Aorta (tissue), 5 donors: Measurements from ENCODE around the gene SYNGR3. TPM values are rescaled to one million over a fixed set of nuclear protein-coding genes. Genes with fewer than 3 reads are reported as not detected.

ENCODE experiments used
- ATAC-seq: fragments of 200-7000 bp; cut with Tn5 transposase; one replicate; pipeline ENCODE4 v1.9.1; 2022; ENCODE audit warnings: moderate library complexity; ENCODE audit not compliant: low FRiP score
- DNase-seq, 2 donors: peaks; one replicate each; pipeline ENCODE4 v3.0.0-alpha.2; 2020
- H3K27ac ChIP-seq, 2 donors: one replicate each; pipeline ENCODE4 v1.5.1; 2013; ENCODE audit warnings: low read length in 2 of 2, mild to moderate bottlenecking in 2 of 2, moderate library complexity in 2 of 2, control low read depth in 1 of 2, inconsistent platforms in 1 of 2, low read depth in 1 of 2
- H3K27me3 ChIP-seq, 2 donors: one replicate each; pipeline ENCODE4 v1.6.1; 2013; ENCODE audit warnings: control low read depth in 1 of 2, low read length in 1 of 2, mild to moderate bottlenecking in 1 of 2, moderate library complexity in 1 of 2; ENCODE audit not compliant: insufficient read depth in 2 of 2, control insufficient read depth in 1 of 2
- H3K36me3 ChIP-seq, 2 donors: one replicate each; pipeline ENCODE4 v1.6.1; 2013; ENCODE audit warnings: control low read depth in 1 of 2, low read length in 1 of 2, mild to moderate bottlenecking in 1 of 2; ENCODE audit not compliant: insufficient read depth in 2 of 2, control insufficient read depth in 1 of 2
- H3K4me1 ChIP-seq, 2 donors: one replicate each; pipeline ENCODE4 v1.6.1; 2013; ENCODE audit warnings: low read length in 2 of 2, control low read depth in 1 of 2, mild to moderate bottlenecking in 1 of 2, moderate library complexity in 1 of 2; ENCODE audit not compliant: insufficient read depth in 2 of 2, control insufficient read depth in 1 of 2
- H3K4me3 ChIP-seq, 2 donors: one replicate each; pipeline ENCODE4 v1.5.1; 2013; ENCODE audit warnings: low read length in 2 of 2, control low read depth in 1 of 2, mild to moderate bottlenecking in 1 of 2
- H3K9me3 ChIP-seq: one replicate; pipeline ENCODE4 v1.6.1; 2013; ENCODE audit warnings: mild to moderate bottlenecking, low read length; ENCODE audit not compliant: control insufficient read depth
- WGBS, 2 donors: extraction: QIAGEN DNeasy Blood & Tissue Kit; methylation state at CpG; one replicate each; pipeline ENCODE4 v1.1.7; 2013; 5-methylcytosine and 5-hydroxymethylcytosine counted together
- intact Hi-C, 2 donors: fragments of 100-400 bp; cut with DNase I; formaldehyde crosslinking; loops; one replicate each; pipeline versions ENCODE4 v1.14.2 to v1.15.0; 2022
- polyA plus RNA-seq, 2 donors: library from polyadenylated mRNA; stranded (reverse); fragments of 200-250 nt; gene quantifications; one replicate each; pipeline ENCODE4 v1.2.3, GENCODE V29; 2013
- total RNA-seq, 2 donors: library from RNA; stranded (reverse); fragmentation: NEBNext Ultra II Directional; extraction: Animal tissue kit (Norgen Biotek cat#: 25700); gene quantifications; one replicate each; pipeline ENCODE4 v1.2.1, GENCODE V29; 2021
- donor health status: healthy with polysubstance abuse.
- donor health status: Bipolar disorder and iron deficiency.
- donor health status: DM: no; HTN: no; CAD: no.
- donor health status: DM: no; HTN: no; CAD: no.
- donor health status: DM: yes; HTN: yes; CAD: no.

Gene SYNGR3
- total and polyA plus RNA-seq, 4 donors: 0.26 to 0.57 (median 0.36) TPM; not detected in 1

DNA sequence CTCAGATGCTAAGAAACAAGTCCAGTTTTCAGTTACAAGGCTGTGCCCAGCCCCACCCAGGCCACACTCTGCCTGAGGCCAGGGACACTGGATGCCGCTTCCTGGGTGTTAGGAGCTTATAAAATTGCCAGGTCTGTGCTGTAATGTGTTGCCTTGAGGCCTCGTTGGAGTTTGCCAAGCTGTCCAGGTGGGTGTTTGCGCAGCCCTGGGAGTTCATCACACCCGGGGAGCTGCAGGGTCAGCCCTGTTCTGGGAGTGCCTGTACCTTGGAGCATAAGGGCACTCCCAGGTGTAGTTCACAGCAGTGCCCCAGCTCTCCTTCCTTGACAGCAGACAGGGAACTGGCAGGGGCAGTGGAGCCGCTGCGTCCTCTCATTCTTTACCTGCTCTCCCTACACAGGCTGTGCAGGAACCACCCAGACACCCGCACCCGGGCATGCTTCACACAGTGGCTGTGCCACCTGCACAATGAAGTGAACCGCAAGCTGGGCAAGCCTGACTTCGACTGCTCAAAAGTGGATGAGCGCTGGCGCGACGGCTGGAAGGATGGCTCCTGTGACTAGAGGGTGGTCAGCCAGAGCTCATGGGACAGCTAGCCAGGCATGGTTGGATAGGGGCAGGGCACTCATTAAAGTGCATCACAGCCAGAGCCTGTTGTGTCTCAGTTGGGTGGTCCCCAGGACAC, 4.2 kb upstream of the SYNGR3 start:
- 93 to 94% methylated on average over 14 of the region's 14 CpGs for WGBS, 2 donors
- H3K9me3 ChIP-seq: no peaks in the 10 kb centered on the region
- no peak overlapping the region for H3K27ac ChIP-seq
- ATAC-seq: no peak
- no peak overlapping the region for H3K4me3 ChIP-seq
- no peak for DNase-seq
- no peaks in the 10 kb centered on the region for H3K36me3 ChIP-seq
- intact Hi-C loops: no loop called here
- H3K4me1 ChIP-seq: peaks cover 0 to 1% of the 10 kb centered on the region in 2 donors
- no peaks in the 10 kb centered on the region for H3K27me3 ChIP-seq

DNA sequence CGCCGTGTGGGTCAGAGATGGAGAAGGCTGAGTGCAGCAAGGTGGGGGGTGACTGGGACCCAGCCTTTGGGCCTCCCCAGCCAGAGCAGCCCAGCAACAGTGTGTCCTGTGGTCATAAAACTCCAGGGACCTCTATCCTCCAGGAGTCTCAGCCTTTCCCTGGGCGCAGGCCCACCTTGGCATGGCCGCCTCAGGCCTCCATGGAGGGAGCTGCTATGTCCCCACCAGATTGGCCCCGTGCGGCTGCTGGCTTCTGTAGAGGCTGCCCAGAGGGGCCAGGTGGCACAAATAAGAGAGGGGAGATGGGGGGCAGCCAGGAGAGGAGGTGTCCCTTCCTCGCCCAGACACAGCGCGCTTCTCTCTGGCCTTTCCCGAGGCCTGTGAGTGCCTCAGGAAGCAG, 2.6 kb upstream of the SYNGR3 start:
- H3K9me3 ChIP-seq: no peaks in the 10 kb centered on the region
- peaks cover 0 to 1% of the 10 kb centered on the region in 2 donors for H3K4me1 ChIP-seq
- DNase-seq (no peak), ATAC-seq (no peak)
- no peak overlapping the region for H3K4me3 ChIP-seq
- no peaks in the 10 kb centered on the region for H3K36me3 ChIP-seq
- 89 to 93% methylated on average over 10 of the region's 10 CpGs for WGBS, 2 donors
- intact Hi-C loops: no loop called here
- no peak overlapping the region for H3K27ac ChIP-seq
- no peaks in the 10 kb centered on the region for H3K27me3 ChIP-seq

DNA sequence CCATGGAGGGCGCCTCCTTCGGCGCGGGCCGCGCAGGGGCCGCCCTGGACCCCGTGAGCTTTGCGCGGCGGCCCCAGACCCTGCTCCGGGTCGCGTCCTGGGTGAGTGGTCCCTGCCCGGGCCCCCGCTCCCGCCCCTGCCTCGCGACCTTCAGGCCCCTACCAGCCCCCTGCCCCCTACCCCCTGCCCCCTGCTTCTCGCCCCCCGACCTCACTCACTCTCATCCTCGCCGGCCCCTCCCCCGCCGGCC, 256 bp downstream of the SYNGR3 start:
- Histone ChIP-seq H3K9me3 (no peaks in the 10 kb centered on the region), H3K27ac (no peak overlapping the region), H3K36me3 (no peaks in the 10 kb centered on the region), H3K27me3 (no peaks in the 10 kb centered on the region), H3K4me1 (no peaks in the 10 kb centered on the region), H3K4me3 (no peak overlapping the region)
- WGBS, 2 donors: 0 to 1% methylated on average over 1 to 25 of the region's 25 CpGs
- no peak for ATAC-seq
- no peak for DNase-seq
- intact Hi-C loops: no loop called here

DNA sequence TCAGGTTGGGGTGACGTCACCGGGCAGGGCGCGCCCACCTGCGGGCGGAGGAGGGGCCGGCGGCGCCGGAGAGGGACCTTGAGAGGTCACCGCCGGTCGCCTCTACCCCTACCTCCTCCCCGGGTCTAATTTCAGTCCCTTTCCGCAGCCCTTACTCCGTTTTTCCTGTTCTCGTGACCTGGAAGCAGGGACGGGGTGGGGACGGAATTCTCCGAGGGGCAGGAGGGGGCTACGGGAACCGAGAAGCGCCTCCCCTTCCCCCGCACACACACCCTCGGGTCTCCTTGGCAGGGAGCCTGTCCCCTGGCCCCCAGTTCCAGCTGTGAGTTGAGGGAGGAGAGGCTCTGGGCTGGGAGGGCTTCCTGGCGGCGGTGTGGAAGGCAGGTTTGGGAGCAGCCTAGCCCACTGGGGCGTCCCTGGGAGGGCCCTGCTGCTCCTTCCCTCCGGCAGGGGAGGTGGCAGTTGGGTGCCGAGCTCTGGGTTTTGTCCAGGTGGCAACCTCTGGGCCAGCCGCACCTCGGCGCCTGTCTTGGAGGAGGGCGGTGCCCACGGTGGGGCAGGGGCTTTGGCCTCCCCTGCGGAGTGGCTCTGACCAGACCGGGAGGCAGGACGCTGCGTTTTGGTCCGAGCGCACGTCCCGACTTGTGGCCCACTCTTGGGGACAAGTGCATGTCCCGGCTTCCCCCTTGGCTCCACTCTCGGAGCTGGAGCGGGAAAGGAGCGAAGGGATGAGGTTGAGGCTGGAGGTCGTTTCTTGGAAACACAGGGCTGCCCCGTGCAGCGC, 773 bp downstream of the SYNGR3 start:
- no peaks in the 10 kb centered on the region for H3K36me3 ChIP-seq
- no peaks in the 10 kb centered on the region for H3K9me3 ChIP-seq
- no peaks in the 10 kb centered on the region for H3K4me1 ChIP-seq
- H3K27ac ChIP-seq: no peak overlapping the region
- whole genome bisulfite sequencing, 2 donors: 2 to 3% methylated on average over 44 to 50 of the region's 50 CpGs
- no peaks in the 10 kb centered on the region for H3K27me3 ChIP-seq
- ATAC-seq (no peak), DNase-seq (no peak)
- intact Hi-C loops: no loop called here
- no peak overlapping the region for H3K4me3 ChIP-seq

DNA sequence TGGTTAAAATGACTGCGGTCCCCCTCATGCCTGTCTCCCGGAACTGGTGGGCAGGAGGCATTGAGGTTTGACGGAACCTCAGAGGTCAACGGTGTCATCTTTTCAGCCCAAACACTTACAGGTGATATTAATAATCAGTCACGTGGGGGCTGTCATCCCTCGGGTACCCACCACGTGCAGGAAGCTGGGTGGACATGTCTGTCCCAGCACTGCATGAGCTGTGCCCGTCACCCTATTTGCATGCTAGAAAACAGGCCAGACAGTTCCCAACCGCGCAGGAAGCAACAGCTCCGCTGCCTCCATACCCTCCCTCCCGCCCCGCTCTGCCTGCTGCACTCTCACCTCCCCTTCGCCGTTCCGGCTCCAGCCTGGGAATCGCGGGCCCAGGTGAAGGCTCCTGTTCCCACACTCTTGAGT, 1.4 kb downstream of the SYNGR3 start:
- H3K27me3 ChIP-seq: no peaks in the 10 kb centered on the region
- H3K27ac ChIP-seq: no peak overlapping the region
- intact Hi-C loops: no loop called here
- no peaks in the 10 kb centered on the region for H3K4me1 ChIP-seq
- no peaks in the 10 kb centered on the region for H3K36me3 ChIP-seq
- no peak overlapping the region for H3K4me3 ChIP-seq
- ATAC-seq (no peak), DNase-seq (no peak)
- 6 to 11% methylated on average over 17 to 18 of the region's 18 CpGs for WGBS, 2 donors
- no peaks in the 10 kb centered on the region for H3K9me3 ChIP-seq

DNA sequence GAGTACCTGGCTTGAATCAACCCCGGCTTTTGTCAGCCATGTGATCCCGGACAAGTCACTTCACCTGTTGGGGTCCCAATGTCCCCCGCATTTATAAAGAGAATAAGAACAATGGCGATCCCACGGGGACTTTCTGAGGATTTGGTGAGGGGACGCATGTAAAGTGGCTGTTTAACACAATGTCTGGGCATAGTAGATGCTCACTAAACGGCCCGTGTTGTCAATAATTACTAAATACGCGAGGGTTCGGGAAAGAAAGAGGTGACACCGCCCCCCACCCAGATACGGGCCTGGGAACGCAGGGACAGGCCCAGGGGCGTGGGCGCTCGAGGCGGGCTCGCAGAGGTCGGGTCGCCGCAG, 1.8 kb downstream of the SYNGR3 start:
- Histone ChIP-seq H3K36me3 (no peaks in the 10 kb centered on the region), H3K27me3 (no peaks in the 10 kb centered on the region), H3K27ac (no peak overlapping the region), H3K4me3 (no peak overlapping the region), H3K9me3 (no peaks in the 10 kb centered on the region), H3K4me1 (no peaks in the 10 kb centered on the region)
- ATAC-seq (no peak), DNase-seq (no peak)
- intact Hi-C loops: no loop called here
- 12 to 16% methylated on average over 21 to 22 of the region's 22 CpGs for WGBS, 2 donors

DNA sequence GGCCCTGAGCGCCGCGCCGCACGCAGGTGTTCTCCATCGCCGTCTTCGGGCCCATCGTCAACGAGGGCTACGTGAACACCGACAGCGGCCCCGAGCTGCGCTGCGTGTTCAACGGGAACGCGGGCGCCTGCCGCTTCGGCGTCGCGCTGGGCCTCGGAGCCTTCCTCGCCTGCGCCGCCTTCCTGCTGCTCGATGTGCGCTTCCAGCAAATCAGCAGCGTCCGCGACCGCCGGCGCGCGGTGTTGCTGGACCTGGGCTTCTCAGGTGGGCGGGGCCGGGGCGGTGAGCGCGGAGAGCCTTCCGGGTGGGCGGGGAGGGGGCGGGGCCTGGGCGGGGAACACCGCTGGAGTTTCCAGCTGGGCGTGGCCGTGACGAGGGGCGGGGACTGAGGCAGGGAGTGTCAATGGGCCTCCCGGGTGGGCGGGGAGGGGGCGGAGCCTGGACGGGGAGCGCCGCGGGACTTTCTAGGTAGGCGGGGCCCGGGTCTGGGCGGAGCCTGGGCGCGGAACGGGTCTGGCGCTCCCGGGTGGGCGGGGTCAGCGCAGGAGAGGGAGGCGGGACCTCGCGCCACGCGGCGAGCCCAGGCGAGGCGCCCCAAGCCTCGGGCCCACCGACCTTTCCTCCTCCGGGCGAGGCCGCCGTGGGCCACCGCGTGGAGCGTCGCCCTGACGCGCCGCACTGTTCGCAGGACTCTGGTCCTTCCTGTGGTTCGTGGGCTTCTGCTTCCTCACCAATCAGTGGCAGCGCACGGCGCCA, 2.4 kb downstream of the SYNGR3 start:
- no peaks in the 10 kb centered on the region for H3K4me1 ChIP-seq
- peak; percentile 91 for ATAC-seq
- H3K4me3 ChIP-seq: no peak overlapping the region
- peak; percentile 98 for DNase-seq
- WGBS, 2 donors: 3% methylated on average over 49 to 96 of the region's 96 CpGs
- no peak overlapping the region for H3K27ac ChIP-seq
- no peaks in the 10 kb centered on the region for H3K27me3 ChIP-seq
- no peaks in the 10 kb centered on the region for H3K36me3 ChIP-seq
- no peaks in the 10 kb centered on the region for H3K9me3 ChIP-seq
- intact Hi-C loops: no loop called here

DNA sequence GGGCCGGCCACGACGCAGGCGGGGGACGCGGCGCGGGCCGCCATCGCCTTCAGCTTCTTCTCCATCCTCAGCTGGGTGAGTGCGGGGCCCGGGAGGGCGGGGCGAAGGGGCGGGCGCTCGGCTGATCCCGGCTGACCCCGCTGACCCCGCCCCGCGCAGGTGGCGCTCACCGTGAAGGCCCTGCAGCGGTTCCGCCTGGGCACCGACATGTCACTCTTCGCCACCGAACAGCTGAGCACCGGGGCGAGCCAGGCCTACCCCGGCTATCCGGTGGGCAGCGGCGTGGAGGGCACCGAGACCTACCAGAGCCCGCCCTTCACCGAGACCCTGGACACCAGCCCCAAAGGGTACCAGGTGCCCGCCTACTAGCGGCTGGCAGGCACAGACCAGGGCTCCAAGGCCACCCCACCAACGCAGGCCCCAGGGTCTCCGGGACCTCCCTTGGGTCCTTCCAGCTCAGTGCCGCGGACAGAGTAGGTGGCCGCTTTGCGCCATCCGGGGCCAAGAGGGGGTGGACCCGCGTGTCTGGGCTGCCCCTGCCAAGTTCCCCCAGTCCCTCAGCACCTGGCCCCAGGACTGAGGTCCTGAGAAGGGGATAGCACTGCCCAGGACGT, 3.0 kb downstream of the SYNGR3 start:
- no peaks in the 10 kb centered on the region for H3K27me3 ChIP-seq
- no peaks in the 10 kb centered on the region for H3K4me1 ChIP-seq
- ATAC-seq (peak; percentile 19), DNase-seq (no peak)
- WGBS, 2 donors: 40 to 41% methylated on average over 46 to 50 of the region's 50 CpGs
- H3K9me3 ChIP-seq: no peaks in the 10 kb centered on the region
- H3K36me3 ChIP-seq: no peaks in the 10 kb centered on the region
- H3K4me3 ChIP-seq: no peak overlapping the region
- intact Hi-C loops: no loop called here
- H3K27ac ChIP-seq: no peak overlapping the region
